WTC11 (cell line): ENCODE results near the gene NATD1. TPM values are rescaled to one million over a fixed set of nuclear protein-coding genes. Genes with fewer than 3 reads are reported as not detected.

Source experiments
- AFF4 ChIP-seq: sonication (generic); formaldehyde crosslinking; IDR thresholded peaks from 2 replicates; pipeline ENCODE4 v1.8.1; 2023; ENCODE audit warnings: mild to moderate bottlenecking, missing genetic modification reagents, borderline replicate concordance
- AR ChIP-seq: fragments of 250-450 bp; sonication (Bioruptor Pico); IDR thresholded peaks from 2 replicates; pipeline ENCODE4 v1.9.0; 2021; ENCODE audit warnings: mild to moderate bottlenecking
- CREB1 ChIP-seq: sonication (generic); formaldehyde crosslinking; IDR thresholded peaks from 2 replicates; pipeline ENCODE4 v1.8.0; 2023; ENCODE audit warnings: mild to moderate bottlenecking, missing genetic modification reagents
- E2F4 ChIP-seq: sonication (generic); formaldehyde crosslinking; IDR thresholded peaks from 2 replicates; pipeline ENCODE4 v1.8.1; 2022; ENCODE audit warnings: low read depth, mild to moderate bottlenecking, moderate library complexity, missing genetic modification reagents, borderline replicate concordance
- EMX1 ChIP-seq: fragments of 250-450 bp; sonication (Bioruptor Pico); IDR thresholded peaks from 2 replicates; pipeline ENCODE4 v1.8.0; 2021; ENCODE audit warnings: mild to moderate bottlenecking
- NR3C1 ChIP-seq: sonication (generic); formaldehyde crosslinking; conservative IDR thresholded peaks from 2 replicates; pipeline ENCODE4 v1.8.1; 2023; ENCODE audit warnings: low read depth, mild to moderate bottlenecking, missing genetic modification reagents
- SMAD3 ChIP-seq: sonication (generic); formaldehyde crosslinking; IDR thresholded peaks from 2 replicates; pipeline ENCODE4 v1.8.0; 2022; ENCODE audit warnings: missing genetic modification reagents, mild to moderate bottlenecking, borderline replicate concordance
- SP1 ChIP-seq: sonication (generic); formaldehyde crosslinking; conservative IDR thresholded peaks from 2 replicates; pipeline ENCODE4 v1.8.1; 2022; ENCODE audit warnings: missing genetic modification reagents
- USF2 ChIP-seq: sonication (generic); formaldehyde crosslinking; IDR thresholded peaks from 2 replicates; pipeline ENCODE4 v1.8.1; 2023; ENCODE audit warnings: mild to moderate bottlenecking, missing genetic modification reagents, moderate library complexity
- ZNF423 ChIP-seq: fragments of 250-450 bp; sonication (Bioruptor Pico); IDR thresholded peaks from 2 replicates; pipeline ENCODE4 v2.1.2; 2022; ENCODE audit warnings: mild to moderate bottlenecking, moderate library complexity
- ZNF532 ChIP-seq: fragments of 250-450 bp; sonication (Bioruptor Pico); IDR thresholded peaks from 2 replicates; pipeline ENCODE4 v1.9.0; 2021; ENCODE audit warnings: mild to moderate bottlenecking, borderline replicate concordance
- total RNA-seq: library from RNA; stranded (reverse); gene quantifications from 3 replicates; pipeline ENCODE4 v1.2.3, GENCODE V29; 2021

The NATD1 gene
- total RNA-seq, 1 experiment from 2014 or later, result 10.1 TPM

GRCh38 chr17:21284319-21285163 is 31.3 kb upstream of the NATD1 start, which contains the start of gene MAP2K3 (continued):
- TF ChIP-seq AFF4 (CRISPR knock-in tag) (no peak), SMAD3 (CRISPR knock-in tag) (no peak), ZNF532 (CRISPR knock-in tag) (no peak), CREB1 (CRISPR knock-in tag) (no peak), NR3C1 (CRISPR knock-in tag) (no peak), SP1 (CRISPR knock-in tag) (peak; percentile 66; the same call in 1 of the 2 replicates), EMX1 (CRISPR knock-in tag) (no peak), AR (no peak), ZNF423 (CRISPR knock-in tag) (no peak), E2F4 (CRISPR knock-in tag) (no peak), USF2 (CRISPR knock-in tag) (no peak)
